Endothelial cell of umbilical vein (primary cell): ENCODE results near the gene VPS54. TPM values are rescaled to one million over a fixed set of nuclear protein-coding genes. Genes with fewer than 3 reads are reported as not detected.

Experiments
- BruUV-seq: library from RNA; stranded (reverse); fragments of 400-500 nt; replicated peaks from 2 replicates; lab custom pipeline; 2021; lab: Mats Ljungman, UMichigan
- CTCF ChIA-PET: fragments of 300-600, 350-600 bp; sonication (Branson Sonifier 250); formaldehyde crosslinking; loops from one replicate; lab custom pipeline; 2021; ENCODE audit warnings: antibody characterized with exemption, inconsistent platforms; lab: Charles Lee
- POLR2A ChIA-PET: fragments of 300-600, 350-600 bp; sonication (Branson Sonifier 250); formaldehyde crosslinking; loops from one replicate; lab custom pipeline; 2021; ENCODE audit warnings: antibody characterized with exemption, inconsistent platforms; lab: Charles Lee
- DNase-seq: peaks from one replicate; pipeline ENCODE4 v3.0.0-alpha.2; 2011; ENCODE audit warnings: low read depth, low spot score
- FAIRE-seq: peaks from 2 replicates; lab custom pipeline; 2011; peaks lifted over from hg19 to GRCh38; lab: Jason Lieb, UNC
- H2AFZ ChIP-seq: 2 replicates; pipeline ENCODE4 v1.6.0; 2012; ENCODE audit warnings: low read depth, low read length, control low read depth, inconsistent platforms
- H3K27ac ChIP-seq: 2 replicates; pipeline ENCODE4 v1.5.1; 2011; ENCODE audit warnings: low read depth, mild to moderate bottlenecking, control low read depth, low read length, moderate library complexity; ENCODE audit not compliant: insufficient read depth
- H3K27me3 ChIP-seq, 2 experiments: 2 replicates each; pipeline versions ENCODE4 v1.6.0 to v1.6.1; 2011; ENCODE audit warnings: low read length in 2 of 2, mixed read lengths in 1 of 2; ENCODE audit not compliant: control insufficient read depth in 2 of 2, insufficient read depth in 2 of 2
- H3K36me3 ChIP-seq, 2 experiments: 2 replicates in 1 of 2; 3 replicates in 1 of 2; pipeline ENCODE4 v1.5.1; 2011; ENCODE audit warnings: low read length in 2 of 2, mild to moderate bottlenecking in 1 of 2, moderate library complexity in 1 of 2; ENCODE audit not compliant: control insufficient read depth in 2 of 2, insufficient read depth in 2 of 2; ENCODE audit errors: extremely low read depth in 1 of 2
- H3K4me1 ChIP-seq: 3 replicates; pipeline ENCODE4 v1.5.1; 2011; ENCODE audit warnings: mild to moderate bottlenecking, low read length; ENCODE audit not compliant: control insufficient read depth, insufficient read depth; ENCODE audit errors: extremely low read depth
- H3K4me2 ChIP-seq: 2 replicates; pipeline ENCODE4 v1.6.1; 2011; ENCODE audit warnings: low read length, control low read depth, mixed read lengths; ENCODE audit not compliant: insufficient read depth
- H3K4me3 ChIP-seq, 3 experiments: fragments of 200-600 bp in 1 of 3; sonication (generic), shearing (Covaris generic) in 1 of 3; replicated peaks in 1 of 3; 2 replicates each; pipeline ENCODE4 v1.5.1; 2011 to 2016; ENCODE audit warnings: control low read depth in 3 of 3, low read length in 3 of 3, mild to moderate bottlenecking in 2 of 3, inconsistent platforms in 1 of 3, low read depth in 1 of 3, moderate library complexity in 1 of 3; ENCODE audit not compliant: insufficient read depth in 1 of 3
- H3K79me2 ChIP-seq: 2 replicates; pipeline ENCODE4 v1.6.0; 2012; ENCODE audit warnings: low read length, inconsistent platforms; ENCODE audit not compliant: control insufficient read depth, insufficient read depth
- H3K9ac ChIP-seq: replicated peaks from 2 replicates; pipeline ENCODE3; 2011; ENCODE audit warnings: low read length, control low read depth; ENCODE audit not compliant: insufficient read depth; ENCODE audit errors: extremely low read depth
- H3K9me1 ChIP-seq: replicated peaks from 3 replicates; pipeline ENCODE4 v1.6.0; 2011; ENCODE audit warnings: mild to moderate bottlenecking, low read length; ENCODE audit not compliant: control insufficient read depth, insufficient read depth; ENCODE audit errors: extremely low read depth
- H3K9me3 ChIP-seq: replicated peaks from 2 replicates; pipeline ENCODE4 v1.5.1; 2012; ENCODE audit warnings: low read length, inconsistent platforms; ENCODE audit not compliant: control insufficient read depth, insufficient read depth
- H4K20me1 ChIP-seq: replicated peaks from 2 replicates; pipeline ENCODE3; 2011; ENCODE audit warnings: mild to moderate bottlenecking, low read length; ENCODE audit not compliant: control insufficient read depth, insufficient read depth; ENCODE audit errors: extremely low read depth
- EZH2 ChIP-seq: IDR thresholded peaks from 2 replicates; pipeline ENCODE4 v1.6.1; 2012; ENCODE audit warnings: borderline replicate concordance, low read depth, mild to moderate bottlenecking, moderate library complexity, low read length, inconsistent platforms; ENCODE audit not compliant: severe bottlenecking
- FOS ChIP-seq: IDR thresholded peaks from 2 replicates; pipeline ENCODE4 v1.6.1; 2011; ENCODE audit warnings: mild to moderate bottlenecking, low read length, moderate library complexity, borderline replicate concordance; ENCODE audit not compliant: insufficient read depth
- GATA2 ChIP-seq: IDR thresholded peaks from 2 replicates; pipeline ENCODE4 v1.7.0; 2011; ENCODE audit warnings: low read depth, mild to moderate bottlenecking, moderate library complexity, mixed read lengths, low read length; ENCODE audit not compliant: insufficient read length, insufficient read depth
- JUN ChIP-seq: IDR thresholded peaks from 2 replicates; pipeline ENCODE4 v1.6.1; 2011; ENCODE audit warnings: borderline replicate concordance, low read depth; ENCODE audit not compliant: insufficient read length, insufficient read depth
- MYC ChIP-seq: IDR thresholded peaks from one replicate; pipeline ENCODE4 v1.6.1; 2011; ENCODE audit warnings: mild to moderate bottlenecking, low read depth, low read length
- POLR2A ChIP-seq: IDR thresholded peaks from 2 replicates; pipeline ENCODE4 v1.6.1; 2012; ENCODE audit warnings: low read depth, mild to moderate bottlenecking, control low read depth, low read length
- POLR2AphosphoS5 ChIP-seq: IDR thresholded peaks from 2 replicates; pipeline ENCODE4 v1.6.1; 2012; ENCODE audit warnings: low read depth, mild to moderate bottlenecking, control low read depth, low read length, moderate library complexity; ENCODE audit not compliant: insufficient read depth
- dilution Hi-C: fragments of 300-500 bp; cut with MboI; formaldehyde crosslinking; loops from one replicate; pipeline ENCODE4 v1.15.0; 2019; ENCODE audit warnings: low sequenced_read_pairs; ENCODE audit not compliant: extremely low pct_ligation_motif_present
- intact Hi-C: fragments of 100-400 bp; cut with micrococcal nuclease; formaldehyde crosslinking; loops from one replicate; pipeline ENCODE4 v1.10.0; 2022
- polyA plus RNA-seq, 4 experiments: library from polyadenylated mRNA; depleted of rRNA in 3 of 4; stranded (reverse) in 3 of 4; unstranded in 1 of 4; fragments of >200 nt; gene quantifications; 2 replicates each; pipeline versions ENCODE4 v1.2.1 to v1.2.3, GENCODE V29; 2011 to 2012; ENCODE audit warnings: missing spikeins in 1 of 4
- total RNA-seq: library from RNA; stranded (reverse); gene quantifications from 2 replicates; pipeline ENCODE4 v1.2.3, GENCODE V29; 2021
- TF ChIP-seq, protein P1 (sequence below): IDR thresholded peaks from 2 replicates; pipeline ENCODE4 v1.6.1; 2011; ENCODE audit not compliant: insufficient read depth, insufficient read length
- TF ChIP-seq, protein P2 (sequence below), 2 donors: IDR thresholded peaks; 1 replicate in 1 of 2; 2 replicates in 1 of 2; pipeline ENCODE4 v1.5.1; 2011; ENCODE audit warnings: low read length in 2 of 2, mild to moderate bottlenecking in 2 of 2, moderate library complexity in 2 of 2, control low read depth in 1 of 2, inconsistent platforms in 1 of 2, low read depth in 1 of 2; ENCODE audit not compliant: insufficient read depth in 1 of 2; ENCODE audit errors: extremely low read depth in 1 of 2

The VPS54 gene
- total and polyA plus RNA-seq, 2 donors (not counting 3 experiments of a cell fraction or from before 2014, with no cell fraction given) = 6.3 to 17.7 TPM

DNA sequence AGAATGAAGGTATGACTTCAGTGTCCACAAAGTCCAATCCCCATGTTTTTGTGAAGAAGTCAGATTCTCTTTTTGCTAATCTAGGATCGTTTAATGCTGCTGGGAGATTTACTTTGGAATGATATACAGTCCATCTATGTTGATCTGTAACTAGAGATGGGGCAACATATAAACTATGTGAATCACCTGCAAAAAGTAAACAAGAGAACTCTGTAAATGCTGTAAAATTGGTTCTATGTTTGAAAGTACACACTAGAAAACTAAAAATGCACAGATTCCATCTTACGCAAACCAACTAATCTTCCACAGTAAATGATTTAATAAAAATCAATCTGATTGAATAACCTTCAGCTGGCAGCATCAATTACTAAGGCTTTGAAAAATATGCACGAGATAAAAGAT is 37.5 kb downstream of the VPS54 start:
- Histone ChIP-seq H3K27ac (no peak overlapping the region), H3K9me1 (no peaks in the 10 kb centered on the region), H3K27me3 (no peaks in the 10 kb centered on the region), H3K9ac (no peak overlapping the region), H4K20me1 (no peaks in the 10 kb centered on the region), H3K4me2 (no peak overlapping the region), H3K9me3 (no peaks in the 10 kb centered on the region), H3K4me3 (no peak overlapping the region), H3K4me1 (peaks cover 22% of the 10 kb centered on the region), H3K79me2 (peaks cover 12% of the 10 kb centered on the region), H2AFZ (no peak overlapping the region), H3K36me3 (no peaks in the 10 kb centered on the region)
- CTCF ChIA-PET = no interaction called here
- FAIRE-seq = no peak
- TF ChIP-seq EZH2 = no peak
- dilution Hi-C loops (no loop called here), intact Hi-C loops (no loop called here)
- no peak for DNase-seq
- POLR2A ChIA-PET = no interaction called here
- no TSS peak for BruUV-seq

DNA sequence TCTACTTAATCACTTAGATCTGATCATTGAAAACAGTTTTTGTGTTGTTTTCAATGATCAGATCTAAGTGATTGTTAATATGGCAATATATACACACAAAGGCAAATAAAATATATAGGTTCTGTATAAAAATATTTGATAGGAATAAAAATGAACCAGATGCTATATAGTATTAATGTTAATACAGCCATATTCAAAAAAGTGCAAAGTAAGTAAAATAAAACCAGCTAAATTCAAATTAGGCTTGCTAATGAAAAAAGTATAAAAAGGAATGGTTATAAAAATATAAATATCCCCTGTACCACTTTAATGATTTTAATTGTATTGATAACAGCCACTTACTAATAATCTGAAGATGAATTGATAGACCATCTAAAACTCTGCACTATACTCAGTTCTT is 38.4 kb downstream of the VPS54 start:
- H2AFZ ChIP-seq = no peak overlapping the region
- peaks cover 7% of the 10 kb centered on the region for H3K79me2 ChIP-seq
- no peak overlapping the region for H3K27ac ChIP-seq
- no peak overlapping the region for H3K9ac ChIP-seq
- BruUV-seq = no TSS peak
- TF ChIP-seq POLR2A = no peak
- TF ChIP-seq POLR2AphosphoS5 = no peak
- TF ChIP-seq, protein P1, sequence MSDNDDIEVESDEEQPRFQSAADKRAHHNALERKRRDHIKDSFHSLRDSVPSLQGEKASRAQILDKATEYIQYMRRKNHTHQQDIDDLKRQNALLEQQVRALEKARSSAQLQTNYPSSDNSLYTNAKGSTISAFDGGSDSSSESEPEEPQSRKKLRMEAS = no peak
- TF ChIP-seq GATA2 = no peak
- no peak for TF ChIP-seq EZH2
- no peak for TF ChIP-seq MYC
- TF ChIP-seq, protein P2, sequence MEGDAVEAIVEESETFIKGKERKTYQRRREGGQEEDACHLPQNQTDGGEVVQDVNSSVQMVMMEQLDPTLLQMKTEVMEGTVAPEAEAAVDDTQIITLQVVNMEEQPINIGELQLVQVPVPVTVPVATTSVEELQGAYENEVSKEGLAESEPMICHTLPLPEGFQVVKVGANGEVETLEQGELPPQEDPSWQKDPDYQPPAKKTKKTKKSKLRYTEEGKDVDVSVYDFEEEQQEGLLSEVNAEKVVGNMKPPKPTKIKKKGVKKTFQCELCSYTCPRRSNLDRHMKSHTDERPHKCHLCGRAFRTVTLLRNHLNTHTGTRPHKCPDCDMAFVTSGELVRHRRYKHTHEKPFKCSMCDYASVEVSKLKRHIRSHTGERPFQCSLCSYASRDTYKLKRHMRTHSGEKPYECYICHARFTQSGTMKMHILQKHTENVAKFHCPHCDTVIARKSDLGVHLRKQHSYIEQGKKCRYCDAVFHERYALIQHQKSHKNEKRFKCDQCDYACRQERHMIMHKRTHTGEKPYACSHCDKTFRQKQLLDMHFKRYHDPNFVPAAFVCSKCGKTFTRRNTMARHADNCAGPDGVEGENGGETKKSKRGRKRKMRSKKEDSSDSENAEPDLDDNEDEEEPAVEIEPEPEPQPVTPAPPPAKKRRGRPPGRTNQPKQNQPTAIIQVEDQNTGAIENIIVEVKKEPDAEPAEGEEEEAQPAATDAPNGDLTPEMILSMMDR (IDR thresholded peaks at IDR 0.05; ENCODE audit: extremely low read depth in 1 of 2, insufficient read depth in 1 of 2, low read depth in 1 of 2, low read length in 2 of 2) = no peak
- no peak for TF ChIP-seq JUN
- no peak for TF ChIP-seq FOS
- dilution Hi-C loops (no loop called here), intact Hi-C loops (no loop called here)
- POLR2A ChIA-PET = no interaction called here
- no peaks in the 10 kb centered on the region for H4K20me1 ChIP-seq
- H3K4me1 ChIP-seq = peaks cover 18% of the 10 kb centered on the region
- no peak overlapping the region for H3K4me2 ChIP-seq
- no peak for FAIRE-seq
- no peaks in the 10 kb centered on the region for H3K36me3 ChIP-seq
- no peaks in the 10 kb centered on the region for H3K9me1 ChIP-seq
- CTCF ChIA-PET = no interaction called here
- DNase-seq = no peak
- no peaks in the 10 kb centered on the region for H3K9me3 ChIP-seq
- H3K27me3 ChIP-seq = no peaks in the 10 kb centered on the region
- no peak overlapping the region for H3K4me3 ChIP-seq
